Mesothelial cell of epicardium (in vitro differentiated cells): ENCODE results near the gene AIF1L. TPM values are rescaled to one million over a fixed set of nuclear protein-coding genes. Genes with fewer than 3 reads are reported as not detected.
A peak's percentile ranks its signal among the peaks of the same experiment; 100 is the strongest.

ENCODE experiments used
- DNase-seq, 2 experiments: peaks; one replicate each; pipeline ENCODE4 v3.0.0; 2021; ENCODE audit warnings: low spot score in 2 of 2; ENCODE audit not compliant: unreplicated experiment in 2 of 2
- H3K27ac Mint-ChIP-seq: 2 replicates; pipeline ENCODE4 v1.8.0; 2021; ENCODE audit warnings: mixed read lengths
- H3K27me3 Mint-ChIP-seq: 2 replicates; pipeline ENCODE4 v1.8.0; 2021; ENCODE audit warnings: low read depth, mixed read lengths
- H3K36me3 Mint-ChIP-seq: 2 replicates; pipeline ENCODE4 v1.8.0; 2021; ENCODE audit warnings: mixed read lengths
- H3K4me1 Mint-ChIP-seq: 2 replicates; pipeline ENCODE4 v1.8.0; 2021; ENCODE audit warnings: mixed read lengths
- H3K4me3 Mint-ChIP-seq: 2 replicates; pipeline ENCODE4 v1.8.0; 2021; ENCODE audit warnings: mild to moderate bottlenecking, moderate library complexity, mixed read lengths
- H3K9me3 Mint-ChIP-seq: 2 replicates; pipeline ENCODE4 v1.8.0; 2021; ENCODE audit warnings: mixed read lengths
- CTCF ChIP-seq: fragments of 200-600 bp; sonication (generic); IDR thresholded peaks from one replicate; pipeline ENCODE4 v1.5.0; 2021; ENCODE audit warnings: antibody characterized with exemption; ENCODE audit not compliant: unreplicated experiment
- total RNA-seq: library from RNA; stranded (reverse); gene quantifications from 3 replicates; pipeline ENCODE4 v1.2.1, GENCODE V29; 2021

Gene AIF1L
- total RNA-seq, 1 donor from 2014 or later: 23.1 TPM

GRCh38 chr9:131125288-131126058 is 29.1 kb downstream of the AIF1L start, which contains the start of gene NUP214:
Gene NUP214, plus strand, starts transcription at chr9:131125586. Its CDS starts 119 bp downstream, at chr9:131125705.
- no peaks in the 10 kb centered on the region for H3K9me3 Mint-ChIP-seq
- H3K27me3 Mint-ChIP-seq: no peaks in the 10 kb centered on the region
- peak within 1 kb of the TSS; percentile 100 for H3K4me3 Mint-ChIP-seq
- peak; percentile 99 to 100 for DNase-seq
- peaks cover 14% of the 10 kb centered on the region for H3K4me1 Mint-ChIP-seq
- no peak for TF ChIP-seq CTCF
- H3K36me3 Mint-ChIP-seq: peaks cover 10% of the 10 kb centered on the region
- peak within 1 kb of the TSS; percentile 100 for H3K27ac Mint-ChIP-seq

- Mint-ChIP-seq H3K9me3 (no peaks in the 10 kb centered on the region), H3K27me3 (no peaks in the 10 kb centered on the region), H3K4me1 (peaks cover 14% of the 10 kb centered on the region), H3K36me3 (peaks cover 10% of the 10 kb centered on the region), H3K4me3 (peak overlapping the region; percentile 100), H3K27ac (peak overlapping the region; percentile 100)
- TF ChIP-seq CTCF: no peak
- no peak for DNase-seq
Measured at GRCh38 chr9:131126059-131126426, 29.7 kb downstream of the AIF1L start.

- no peak overlapping the region for H3K27ac Mint-ChIP-seq
Measured at GRCh38 chr9:131129183-131129582, 32.9 kb downstream of the AIF1L start.

GRCh38 chr9:131138676-131139075 is 42.3 kb downstream of the AIF1L start:
- Mint-ChIP-seq H3K27me3 (no peaks in the 10 kb centered on the region), H3K27ac (no peak overlapping the region), H3K9me3 (no peaks in the 10 kb centered on the region), H3K4me1 (no peaks in the 10 kb centered on the region), H3K36me3 (peaks cover 39% of the 10 kb centered on the region), H3K4me3 (no peak overlapping the region)
- no peak for DNase-seq
- no peak for TF ChIP-seq CTCF

More at GRCh38 chr9:131129183-131129582, 32.9 kb downstream of the AIF1L start:
- H3K4me1 Mint-ChIP-seq: peaks cover 14% of the 10 kb centered on the region
- no peaks in the 10 kb centered on the region for H3K27me3 Mint-ChIP-seq
- no peak overlapping the region for H3K4me3 Mint-ChIP-seq
- peaks cover 27% of the 10 kb centered on the region for H3K36me3 Mint-ChIP-seq
- no peak for TF ChIP-seq CTCF
- H3K9me3 Mint-ChIP-seq: no peaks in the 10 kb centered on the region
- DNase-seq: no peak

GRCh38 chr9:131140112-131140511 is 43.8 kb downstream of the AIF1L start:
- Mint-ChIP-seq H3K27me3 (no peaks in the 10 kb centered on the region), H3K4me3 (no peak overlapping the region), H3K9me3 (no peaks in the 10 kb centered on the region), H3K4me1 (no peaks in the 10 kb centered on the region), H3K27ac (no peak overlapping the region), H3K36me3 (peaks cover 44% of the 10 kb centered on the region)
- no peak for DNase-seq
- no peak for TF ChIP-seq CTCF
